ENCODE data around the gene CAND2. TPM values are rescaled to one million over a fixed set of nuclear protein-coding genes. Genes with fewer than 3 reads are reported as not detected.

The CAND2 gene
- total and polyA plus RNA-seq, 2 of the 8 experiments (the other 6 are each of a cell fraction or from before 2014, with no cell fraction given), result 8.7 TPM

- TF ChIP-seq, protein P1, sequence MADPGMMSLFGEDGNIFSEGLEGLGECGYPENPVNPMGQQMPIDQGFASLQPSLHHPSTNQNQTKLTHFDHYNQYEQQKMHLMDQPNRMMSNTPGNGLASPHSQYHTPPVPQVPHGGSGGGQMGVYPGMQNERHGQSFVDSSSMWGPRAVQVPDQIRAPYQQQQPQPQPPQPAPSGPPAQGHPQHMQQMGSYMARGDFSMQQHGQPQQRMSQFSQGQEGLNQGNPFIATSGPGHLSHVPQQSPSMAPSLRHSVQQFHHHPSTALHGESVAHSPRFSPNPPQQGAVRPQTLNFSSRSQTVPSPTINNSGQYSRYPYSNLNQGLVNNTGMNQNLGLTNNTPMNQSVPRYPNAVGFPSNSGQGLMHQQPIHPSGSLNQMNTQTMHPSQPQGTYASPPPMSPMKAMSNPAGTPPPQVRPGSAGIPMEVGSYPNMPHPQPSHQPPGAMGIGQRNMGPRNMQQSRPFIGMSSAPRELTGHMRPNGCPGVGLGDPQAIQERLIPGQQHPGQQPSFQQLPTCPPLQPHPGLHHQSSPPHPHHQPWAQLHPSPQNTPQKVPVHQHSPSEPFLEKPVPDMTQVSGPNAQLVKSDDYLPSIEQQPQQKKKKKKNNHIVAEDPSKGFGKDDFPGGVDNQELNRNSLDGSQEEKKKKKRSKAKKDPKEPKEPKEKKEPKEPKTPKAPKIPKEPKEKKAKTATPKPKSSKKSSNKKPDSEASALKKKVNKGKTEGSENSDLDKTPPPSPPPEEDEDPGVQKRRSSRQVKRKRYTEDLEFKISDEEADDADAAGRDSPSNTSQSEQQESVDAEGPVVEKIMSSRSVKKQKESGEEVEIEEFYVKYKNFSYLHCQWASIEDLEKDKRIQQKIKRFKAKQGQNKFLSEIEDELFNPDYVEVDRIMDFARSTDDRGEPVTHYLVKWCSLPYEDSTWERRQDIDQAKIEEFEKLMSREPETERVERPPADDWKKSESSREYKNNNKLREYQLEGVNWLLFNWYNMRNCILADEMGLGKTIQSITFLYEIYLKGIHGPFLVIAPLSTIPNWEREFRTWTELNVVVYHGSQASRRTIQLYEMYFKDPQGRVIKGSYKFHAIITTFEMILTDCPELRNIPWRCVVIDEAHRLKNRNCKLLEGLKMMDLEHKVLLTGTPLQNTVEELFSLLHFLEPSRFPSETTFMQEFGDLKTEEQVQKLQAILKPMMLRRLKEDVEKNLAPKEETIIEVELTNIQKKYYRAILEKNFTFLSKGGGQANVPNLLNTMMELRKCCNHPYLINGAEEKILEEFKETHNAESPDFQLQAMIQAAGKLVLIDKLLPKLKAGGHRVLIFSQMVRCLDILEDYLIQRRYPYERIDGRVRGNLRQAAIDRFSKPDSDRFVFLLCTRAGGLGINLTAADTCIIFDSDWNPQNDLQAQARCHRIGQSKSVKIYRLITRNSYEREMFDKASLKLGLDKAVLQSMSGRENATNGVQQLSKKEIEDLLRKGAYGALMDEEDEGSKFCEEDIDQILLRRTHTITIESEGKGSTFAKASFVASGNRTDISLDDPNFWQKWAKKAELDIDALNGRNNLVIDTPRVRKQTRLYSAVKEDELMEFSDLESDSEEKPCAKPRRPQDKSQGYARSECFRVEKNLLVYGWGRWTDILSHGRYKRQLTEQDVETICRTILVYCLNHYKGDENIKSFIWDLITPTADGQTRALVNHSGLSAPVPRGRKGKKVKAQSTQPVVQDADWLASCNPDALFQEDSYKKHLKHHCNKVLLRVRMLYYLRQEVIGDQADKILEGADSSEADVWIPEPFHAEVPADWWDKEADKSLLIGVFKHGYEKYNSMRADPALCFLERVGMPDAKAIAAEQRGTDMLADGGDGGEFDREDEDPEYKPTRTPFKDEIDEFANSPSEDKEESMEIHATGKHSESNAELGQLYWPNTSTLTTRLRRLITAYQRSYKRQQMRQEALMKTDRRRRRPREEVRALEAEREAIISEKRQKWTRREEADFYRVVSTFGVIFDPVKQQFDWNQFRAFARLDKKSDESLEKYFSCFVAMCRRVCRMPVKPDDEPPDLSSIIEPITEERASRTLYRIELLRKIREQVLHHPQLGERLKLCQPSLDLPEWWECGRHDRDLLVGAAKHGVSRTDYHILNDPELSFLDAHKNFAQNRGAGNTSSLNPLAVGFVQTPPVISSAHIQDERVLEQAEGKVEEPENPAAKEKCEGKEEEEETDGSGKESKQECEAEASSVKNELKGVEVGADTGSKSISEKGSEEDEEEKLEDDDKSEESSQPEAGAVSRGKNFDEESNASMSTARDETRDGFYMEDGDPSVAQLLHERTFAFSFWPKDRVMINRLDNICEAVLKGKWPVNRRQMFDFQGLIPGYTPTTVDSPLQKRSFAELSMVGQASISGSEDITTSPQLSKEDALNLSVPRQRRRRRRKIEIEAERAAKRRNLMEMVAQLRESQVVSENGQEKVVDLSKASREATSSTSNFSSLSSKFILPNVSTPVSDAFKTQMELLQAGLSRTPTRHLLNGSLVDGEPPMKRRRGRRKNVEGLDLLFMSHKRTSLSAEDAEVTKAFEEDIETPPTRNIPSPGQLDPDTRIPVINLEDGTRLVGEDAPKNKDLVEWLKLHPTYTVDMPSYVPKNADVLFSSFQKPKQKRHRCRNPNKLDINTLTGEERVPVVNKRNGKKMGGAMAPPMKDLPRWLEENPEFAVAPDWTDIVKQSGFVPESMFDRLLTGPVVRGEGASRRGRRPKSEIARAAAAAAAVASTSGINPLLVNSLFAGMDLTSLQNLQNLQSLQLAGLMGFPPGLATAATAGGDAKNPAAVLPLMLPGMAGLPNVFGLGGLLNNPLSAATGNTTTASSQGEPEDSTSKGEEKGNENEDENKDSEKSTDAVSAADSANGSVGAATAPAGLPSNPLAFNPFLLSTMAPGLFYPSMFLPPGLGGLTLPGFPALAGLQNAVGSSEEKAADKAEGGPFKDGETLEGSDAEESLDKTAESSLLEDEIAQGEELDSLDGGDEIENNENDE (IDR thresholded peaks at IDR 0.05; ENCODE audit: insufficient replicate concordance, low read length), result no peak
- TF ChIP-seq RXRA (IDR thresholded peaks at IDR 0.05; ENCODE audit: insufficient read depth, low read depth, low read length), result no peak
- no peak for TF ChIP-seq RAD21 (IDR thresholded peaks at IDR 0.05 in 1 of 2, conservative IDR thresholded peaks at IDR 0.05 in 1 of 2; ENCODE audit: low read depth in 2 of 2, low read length in 2 of 2)
These were observed 20.3 kb downstream of the CAND2 start (continued) for GRCh38 chr3:12816521-12817342.

Measured in H1 (cell line).